Caki2 (cell line): ENCODE data around the gene MCAM. TPM values are rescaled to one million over a fixed set of nuclear protein-coding genes. Genes with fewer than 3 reads are reported as not detected.

Source experiments
- DNase-seq: peaks from one replicate; pipeline ENCODE4 v3.0.0-alpha.2; 2015; ENCODE audit warnings: low read depth
- in situ Hi-C: cut with HindIII; loops from 2 replicates; pipeline ENCODE4 v1.10.0; 2016; ENCODE audit warnings: low sequenced_read_pairs, low pct_unique_long_range_greater_than_20kb, mixed read lengths
- total RNA-seq: library from RNA; depleted of rRNA; stranded (reverse); fragments of >200 nt; shearing (Covaris generic); gene quantifications from 2 replicates; pipeline ENCODE4 v1.2.3, GENCODE V29; 2014; ENCODE audit warnings: low replicate concordance

The MCAM gene
- total RNA-seq, 1 experiment from 2014 or later = 0.27 TPM

GRCh38 chr11:119347940-119348605 is 31.1 kb upstream of the MCAM start:
- DNase-seq = no peak

GRCh38 chr11:119347242-119347641 is 30.3 kb upstream of the MCAM start:
- no peak for DNase-seq
- in situ Hi-C loops = no loop called here

More at GRCh38 chr11:119347940-119348605, 31.1 kb upstream of the MCAM start:
- in situ Hi-C loops = no loop called here

GRCh38 chr11:119346605-119347004 is 29.7 kb upstream of the MCAM start, which contains the start of gene MFRP:
Gene MFRP, minus strand, starts transcription at chr11:119346705. Its CDS starts 192 bp downstream, at chr11:119346513.
- DNase-seq = no peak
- in situ Hi-C loops = no loop called here

- in situ Hi-C loops = no loop called here
- DNase-seq = no peak
Measured at GRCh38 chr11:119345685-119346084, 28.8 kb upstream of the MCAM start.

- DNase-seq = no peak
- in situ Hi-C loops = no loop called here
Measured at GRCh38 chr11:119344291-119345010, 27.5 kb upstream of the MCAM start.

- in situ Hi-C loops = no loop called here
- DNase-seq = no peak
Measured at GRCh38 chr11:119343726-119344125, 26.8 kb upstream of the MCAM start.

- in situ Hi-C loops = no loop called here
Measured at GRCh38 chr11:119342362-119343130, 25.6 kb upstream of the MCAM start.

GRCh38 chr11:119342023-119342300 is 25.0 kb upstream of the MCAM start:
- no peak for DNase-seq
- in situ Hi-C loops = no loop called here

More at GRCh38 chr11:119342362-119343130, 25.6 kb upstream of the MCAM start:
- DNase-seq = no peak

- in situ Hi-C loops = no loop called here
- DNase-seq = no peak
Measured at GRCh38 chr11:119341222-119342022, 24.5 kb upstream of the MCAM start.

GRCh38 chr11:119340335-119341221 is 23.6 kb upstream of the MCAM start, which contains the start of gene C1QTNF5:
Gene C1QTNF5, minus strand, starts transcription at chr11:119340883. Its CDS starts 486 bp downstream, at chr11:119340397.
- in situ Hi-C loops = no loop called here

GRCh38 chr11:119339589-119340334 is 22.8 kb upstream of the MCAM start:
- in situ Hi-C loops = no loop called here
- DNase-seq = peak; percentile 27

More at GRCh38 chr11:119340335-119341221, 23.6 kb upstream of the MCAM start, which contains the start of gene C1QTNF5:
- no peak for DNase-seq

- in situ Hi-C loops = no loop called here
- DNase-seq = no peak
Measured at GRCh38 chr11:119338965-119339588, 22.1 kb upstream of the MCAM start.

GRCh38 chr11:119338318-119338890 is 21.5 kb upstream of the MCAM start:
- DNase-seq = peak; percentile 51
- in situ Hi-C loops = no loop called here

- no peak for DNase-seq
- in situ Hi-C loops = no loop called here
Measured at GRCh38 chr11:119337581-119338317, 20.8 kb upstream of the MCAM start.

GRCh38 chr11:119336744-119337469 is 20.0 kb upstream of the MCAM start:
- in situ Hi-C loops = no loop called here
- DNase-seq = no peak
